Left colon (tissue), 2 donors: ENCODE measurements around the gene NCOA4. TPM values are rescaled to one million over a fixed set of nuclear protein-coding genes. Genes with fewer than 3 reads are reported as not detected.
"Not testable (repeated sequence)": the region's sequence is repeated elsewhere in the genome, so short reads cannot be mapped to it uniquely, and the experiment has no call there.

Experiments
- ATAC-seq: fragments of 200-7000 bp; cut with Tn5 transposase; one replicate; pipeline ENCODE4 v1.9.1; 2020; ENCODE audit warnings: mild to moderate bottlenecking, moderate library complexity
- DNase-seq, 2 donors: peaks; one replicate each; pipeline ENCODE4 v3.0.0-alpha.2; 2020
- intact Hi-C, 2 donors: fragments of 100-400 bp; cut with DNase I in 1 of 2; cut with micrococcal nuclease in 1 of 2; formaldehyde crosslinking; loops; one replicate each; pipeline versions ENCODE4 v1.11.2 to v1.14.0; 2022; cut with DNase I, micrococcal nuclease
- total RNA-seq, 2 donors: library from RNA; stranded (reverse); fragmentation: NEBNext Ultra II Directional; extraction: Animal tissue kit (Norgen Biotek cat#: 25700); gene quantifications; one replicate each; pipeline ENCODE4 v1.2.1, GENCODE V29; 2021
- donor health status: DM: no; HTN: no; CAD: no.
- donor health status: DM: yes; HTN: yes; CAD: no.

NCOA4 gene
- total RNA-seq, 2 donors from 2014 or later, result 172 to 204 TPM

DNA sequence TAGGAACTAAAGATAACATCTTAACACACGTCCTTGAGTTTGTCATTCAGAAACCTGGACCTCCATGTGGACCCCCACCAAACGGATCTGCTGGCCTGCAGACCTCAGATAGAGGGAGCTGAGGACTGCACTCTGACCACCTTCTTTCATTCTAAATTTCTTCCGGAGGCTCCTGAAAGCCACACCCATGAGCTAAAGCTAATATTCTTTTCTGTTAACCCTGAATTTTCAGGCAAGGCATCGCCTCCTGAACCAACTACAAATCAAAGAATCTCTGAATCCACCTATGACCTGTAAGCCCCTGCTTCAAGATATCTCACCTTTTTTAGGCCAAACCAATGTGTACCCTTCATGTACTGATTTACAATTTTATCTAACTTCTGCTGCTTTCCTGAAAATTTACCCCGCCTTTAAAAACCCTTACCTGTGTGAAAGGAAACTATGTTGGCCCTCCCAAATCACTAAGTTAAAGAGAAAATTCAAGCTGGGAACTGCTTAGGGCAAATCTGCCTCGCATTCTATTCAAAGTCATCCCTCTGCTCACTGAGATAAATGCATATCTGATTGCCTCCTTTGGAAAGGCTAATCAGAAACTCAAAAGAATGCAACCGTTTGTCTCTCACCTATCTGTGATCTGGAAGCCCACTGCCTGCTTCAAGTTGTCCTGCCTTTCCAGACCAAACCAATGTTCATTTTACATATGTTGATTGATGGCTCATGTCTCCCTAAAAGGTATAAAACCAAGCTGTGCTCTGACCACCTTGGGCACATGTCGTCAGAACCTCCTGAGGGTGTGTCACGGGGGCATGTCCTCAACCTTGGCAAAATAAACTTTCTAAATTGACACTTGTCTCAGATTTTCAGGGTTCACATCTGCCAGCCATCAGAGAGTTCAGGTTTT is 23.4 kb upstream of the NCOA4 start:
- ATAC-seq, result no peak
- intact Hi-C loops, result no loop called here
- DNase-seq, result no peak

DNA sequence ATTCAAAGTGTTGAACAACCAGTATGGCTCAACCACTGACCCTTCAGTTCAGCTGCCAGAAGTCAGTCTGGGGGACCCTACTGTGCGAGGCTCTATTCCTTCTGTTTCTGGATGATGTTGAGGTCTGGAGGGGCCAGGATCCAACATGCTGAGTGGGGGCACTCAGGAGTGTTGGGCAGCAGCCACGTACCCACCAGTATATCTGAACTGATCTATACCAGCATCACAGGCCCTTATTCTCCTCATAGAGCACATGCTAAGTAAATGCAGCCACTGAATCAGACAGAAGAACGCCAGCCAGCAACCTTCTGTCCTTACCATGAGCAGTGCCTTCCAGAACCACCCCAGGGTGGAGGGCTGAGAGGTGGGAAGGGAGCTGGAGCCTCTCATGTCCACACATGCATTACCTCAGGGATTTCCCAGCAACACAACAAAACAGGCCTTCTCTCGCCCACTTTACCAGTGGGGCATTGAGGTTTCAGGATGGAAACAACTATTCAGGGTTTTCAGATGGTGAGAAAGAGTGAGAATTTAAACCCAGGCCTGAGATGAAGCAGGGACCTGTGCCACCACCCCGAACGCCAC is 22.5 kb upstream of the NCOA4 start:
- intact Hi-C loops, result no loop called here
- ATAC-seq, result no peak
- no peak for DNase-seq

DNA sequence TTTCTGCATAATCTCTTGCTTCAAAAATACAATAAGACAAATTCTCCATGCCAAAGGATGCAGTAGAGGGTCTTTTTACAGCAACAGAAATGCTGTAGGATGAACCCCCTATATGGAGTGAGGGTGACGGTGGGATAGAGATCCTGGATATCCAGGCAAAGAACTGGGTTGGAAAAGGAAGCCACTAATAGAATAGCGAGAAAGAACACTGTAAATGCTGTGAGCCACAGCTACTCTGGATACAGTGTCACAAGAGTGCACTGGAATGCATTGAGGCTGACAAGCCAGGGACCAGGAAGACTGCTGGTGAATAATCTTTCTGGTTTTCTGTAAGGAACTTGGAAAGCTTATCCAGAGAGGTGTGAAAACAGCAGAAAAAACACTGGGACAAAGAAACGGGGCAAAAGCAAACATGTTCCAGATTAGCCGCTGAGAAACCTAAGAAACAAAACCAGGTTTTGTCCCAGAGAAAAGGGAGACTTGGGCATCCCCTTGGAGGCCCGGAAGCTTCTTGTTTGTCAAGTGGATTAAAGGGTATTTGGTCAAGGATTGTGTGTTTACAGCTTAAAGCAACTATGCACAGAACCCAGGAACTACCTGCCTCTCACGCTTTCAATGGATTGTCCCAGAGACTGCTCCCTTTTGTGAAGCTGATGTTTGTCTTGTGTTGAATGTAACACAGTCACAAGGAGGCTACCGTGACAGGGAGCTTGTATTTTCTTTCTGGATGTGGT is 21.8 kb upstream of the NCOA4 start:
- ATAC-seq, result no peak
- intact Hi-C loops, result no loop called here
- no peak for DNase-seq

DNA sequence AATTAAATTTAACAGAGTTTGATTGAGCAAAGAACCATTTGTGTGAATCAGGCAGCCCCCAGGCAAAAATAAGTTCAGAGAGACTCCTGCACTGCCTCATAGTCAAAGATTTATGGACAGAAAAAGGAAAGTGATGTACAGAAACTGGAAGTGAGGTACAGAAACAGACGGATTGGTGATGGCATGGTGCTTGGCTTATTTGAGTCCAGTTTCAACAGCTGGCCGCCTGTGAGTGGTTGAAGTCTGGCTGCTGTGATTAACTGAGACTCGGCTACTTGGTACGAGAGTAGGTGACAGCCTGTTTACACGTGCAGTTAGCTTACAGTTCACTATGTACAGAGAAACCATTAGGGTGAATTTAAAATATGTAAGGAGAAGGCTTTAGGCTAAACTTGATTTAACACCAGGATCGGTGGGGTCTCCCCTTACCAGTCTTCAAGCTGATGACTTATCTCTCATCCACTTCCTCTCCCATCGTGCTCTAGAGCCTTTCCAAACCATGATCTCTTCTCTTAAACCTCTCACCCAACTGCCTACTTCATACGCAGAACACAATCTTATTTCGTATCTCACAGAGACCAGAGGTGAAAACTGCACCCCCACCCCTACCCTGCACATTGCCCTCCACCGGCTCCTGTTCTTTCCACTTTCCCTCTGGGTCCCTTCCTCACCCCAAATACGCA is 20.7 kb upstream of the NCOA4 start:
- DNase-seq (no peak), ATAC-seq (no peak)
- intact Hi-C loops, result no loop called here

DNA sequence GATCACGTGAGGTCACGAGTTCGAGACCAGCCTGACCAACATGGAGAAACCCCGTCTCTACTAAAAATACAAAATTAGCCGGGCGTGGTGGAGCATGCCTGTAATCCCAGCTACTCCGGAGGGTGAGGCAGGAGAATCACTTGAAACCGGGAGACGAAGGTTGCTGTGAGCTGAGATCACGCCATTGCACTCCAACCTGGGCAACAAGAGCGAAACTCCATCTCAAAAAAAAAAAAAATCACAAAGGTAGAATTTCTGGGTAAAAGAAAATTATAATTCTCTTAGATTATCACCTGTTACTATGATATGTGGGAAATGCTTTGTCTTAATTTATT is 19.0 kb upstream of the NCOA4 start:
- DNase-seq, intact Hi-C loops, ATAC-seq: not testable (repeated sequence)

DNA sequence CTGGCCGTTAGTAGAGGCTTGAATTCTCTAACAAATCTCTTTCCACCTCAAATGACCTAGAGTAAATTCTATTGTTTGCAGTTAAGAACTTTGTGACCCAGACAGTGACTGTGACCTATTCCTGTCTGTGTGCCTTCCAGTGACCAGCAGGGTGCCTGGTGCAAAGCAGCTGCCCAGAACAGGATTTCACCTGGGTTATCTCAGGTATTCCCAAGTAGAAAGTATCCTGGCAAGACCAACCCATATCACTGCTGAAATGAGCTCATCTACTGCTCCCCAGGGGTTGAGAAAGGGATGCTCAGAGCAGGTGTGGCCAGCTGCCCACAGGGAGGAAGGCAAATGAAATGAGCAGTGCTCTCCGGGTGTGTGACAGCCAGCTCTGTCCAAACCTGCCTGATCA is 17.7 kb upstream of the NCOA4 start:
- ATAC-seq (no peak), DNase-seq (no peak)
- intact Hi-C loops, result no loop called here

DNA sequence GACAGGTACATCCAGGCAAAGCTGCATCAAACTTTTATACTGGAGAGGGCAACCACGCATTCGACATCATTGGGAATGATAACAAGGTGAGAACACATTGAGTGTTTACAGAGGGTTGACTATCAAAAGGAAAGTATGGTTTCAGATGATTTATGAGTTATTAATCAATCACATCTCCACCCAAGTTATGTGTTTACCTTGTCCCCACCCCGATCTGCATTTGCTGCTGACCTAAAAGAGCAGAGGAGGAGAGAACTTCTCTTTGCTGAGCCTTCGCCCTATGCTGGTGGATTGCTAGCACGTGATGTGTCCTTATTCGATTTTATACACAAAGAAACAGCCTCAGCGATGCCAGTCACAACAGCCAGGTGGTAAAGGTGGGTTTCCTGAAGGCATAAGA is 15.8 kb upstream of the NCOA4 start, which contains the start of gene MSMB:
TSS of gene MSMB (minus strand) at position 9 of the 400 bp plus-strand sequence. CDS start 32 bp downstream, outside the sequence.
- intact Hi-C loops, result no loop called here
- ATAC-seq (no peak), DNase-seq (no peak)

DNA sequence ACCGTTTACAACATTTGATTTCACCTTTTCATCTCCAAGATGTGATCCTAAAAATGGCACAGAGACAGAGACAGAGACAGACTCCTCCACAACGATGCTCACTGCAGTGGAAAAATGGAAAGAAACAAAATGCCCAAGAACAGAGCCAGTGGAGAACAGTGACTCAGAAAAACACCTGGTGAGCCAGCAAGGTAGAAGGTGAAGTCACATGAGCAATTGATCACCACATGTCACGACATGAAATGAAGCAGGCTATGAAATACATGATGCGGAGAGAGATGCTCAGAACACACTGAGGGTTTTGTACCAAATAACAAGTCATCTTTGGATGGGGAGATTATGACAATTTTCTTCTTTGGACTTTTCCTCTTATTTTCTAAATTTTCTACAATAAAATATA is 12.1 kb upstream of the NCOA4 start:
- DNase-seq, result no peak
- ATAC-seq, result no peak
- intact Hi-C loops, result no loop called here

DNA sequence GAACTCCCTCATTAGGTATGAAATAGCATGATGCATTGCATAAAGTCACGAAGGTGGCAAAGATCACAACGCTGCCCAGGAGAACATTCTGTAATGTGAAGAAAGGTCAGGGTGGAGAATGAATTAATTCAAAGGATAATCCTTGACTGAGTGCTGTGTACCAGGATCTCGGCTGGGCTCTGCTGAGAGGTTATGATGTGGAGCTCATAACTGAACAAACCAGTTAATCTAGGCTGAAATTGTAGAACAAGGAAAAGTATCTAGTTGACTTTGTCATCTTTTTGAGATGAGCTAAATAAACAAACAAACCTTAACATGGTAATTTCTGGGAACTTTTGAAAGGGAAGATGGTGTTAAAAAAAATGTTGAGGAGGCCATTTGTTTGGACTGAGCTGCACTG is 9.6 kb upstream of the NCOA4 start:
- ATAC-seq (no peak), DNase-seq (no peak)
- intact Hi-C loops, result no loop called here

DNA sequence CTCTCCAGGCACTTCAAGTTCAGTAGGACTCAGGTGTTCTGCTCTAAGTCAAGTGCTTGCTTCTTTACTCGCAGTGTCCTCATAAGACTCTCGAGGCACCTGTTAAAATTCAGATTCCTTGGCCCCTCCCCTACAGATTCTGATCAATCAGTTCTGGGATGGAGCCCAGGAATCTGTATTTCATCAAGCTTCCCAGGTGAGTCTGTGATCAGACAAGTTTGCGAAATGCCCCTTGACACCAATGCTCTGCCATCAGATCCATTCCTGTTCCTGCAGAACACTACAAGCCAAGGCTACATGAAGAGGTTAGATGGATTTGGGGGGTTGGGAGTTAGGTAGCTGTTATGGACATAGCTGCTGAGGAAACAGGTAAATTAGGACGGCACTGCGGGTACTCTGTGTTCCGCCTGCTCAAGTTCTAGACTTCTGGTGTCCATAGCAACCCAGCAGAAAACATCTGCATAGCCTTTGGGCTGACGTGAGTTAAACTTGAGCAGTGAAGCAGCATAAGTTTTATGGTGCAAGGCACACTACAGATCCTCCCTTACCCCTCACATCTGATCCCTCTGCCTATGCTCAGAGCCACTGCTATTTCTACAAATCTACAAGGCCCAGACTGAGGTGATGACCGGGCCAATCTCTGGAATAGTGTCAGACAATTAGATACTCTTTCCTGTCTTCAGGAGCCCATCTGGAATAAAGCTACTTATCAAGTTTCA is 6.8 kb upstream of the NCOA4 start:
- DNase-seq (no peak), ATAC-seq (no peak)
- intact Hi-C loops, result no loop called here

DNA sequence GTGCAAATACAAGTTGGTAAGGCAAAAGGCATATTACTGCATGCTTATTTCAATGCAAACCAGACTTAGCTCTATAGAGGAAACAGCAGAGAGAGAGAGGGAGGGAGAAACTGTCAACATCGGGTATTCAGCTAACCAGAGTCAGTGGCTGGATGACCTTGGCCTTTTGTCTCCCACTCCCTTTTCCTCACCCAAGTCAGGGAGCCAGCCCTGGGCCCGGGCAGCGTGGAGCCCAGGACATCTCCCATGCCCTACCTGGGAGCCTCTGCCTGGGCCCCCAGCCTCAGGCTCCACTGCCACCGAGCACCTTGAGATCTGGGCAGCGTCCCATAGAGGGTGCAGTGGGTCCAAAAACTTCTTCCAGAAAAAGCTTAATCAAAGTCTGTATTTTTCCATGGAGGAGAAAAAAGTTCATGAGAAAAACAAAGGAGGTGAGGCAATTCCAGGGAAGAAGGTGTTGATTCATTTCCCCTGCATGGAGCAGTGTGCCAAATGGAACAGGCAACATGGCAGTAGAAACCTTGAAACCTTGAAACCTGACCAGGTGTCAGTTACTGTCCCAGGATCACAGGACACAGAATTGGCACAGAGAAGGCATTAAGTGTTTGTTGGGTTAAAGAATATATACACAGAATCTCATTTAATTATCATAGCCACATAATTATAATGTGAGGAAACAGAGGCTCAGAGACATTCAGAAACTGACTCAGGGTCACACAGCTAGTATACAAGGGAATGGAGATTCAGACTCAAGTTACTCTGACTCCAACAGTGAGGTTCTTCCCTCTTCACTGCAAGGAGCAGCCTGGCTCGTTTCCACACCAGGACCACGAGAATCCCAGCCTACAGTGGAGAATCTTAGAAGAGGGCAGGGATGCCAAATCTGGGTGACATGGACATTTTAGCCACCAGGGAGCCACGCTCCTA is 5.8 kb upstream of the NCOA4 start:
- DNase-seq, result no peak
- intact Hi-C loops, result no loop called here
- no peak for ATAC-seq

DNA sequence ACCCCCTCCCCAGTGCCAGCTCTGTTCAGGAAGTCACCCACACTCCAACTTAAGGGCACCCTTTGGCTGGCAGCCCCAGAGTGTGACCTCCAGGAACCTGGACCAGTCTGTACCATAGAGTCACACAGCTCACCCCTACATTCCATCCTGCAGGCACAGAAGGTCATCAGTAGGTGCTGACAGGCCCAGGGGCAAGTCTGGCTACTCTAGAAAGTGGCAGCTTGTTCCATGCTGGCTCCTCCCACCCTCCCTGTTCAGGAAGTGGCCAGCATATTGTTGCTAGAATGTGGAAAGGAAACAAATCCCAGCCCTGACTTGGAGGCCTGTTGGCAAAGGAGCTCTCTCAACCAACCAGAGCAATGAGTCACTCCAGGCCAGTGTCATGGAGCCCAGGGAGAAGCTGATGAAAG is 3.2 kb upstream of the NCOA4 start:
- intact Hi-C loops, result no loop called here
- DNase-seq (peak in 1 of 2 donors; percentile 30), ATAC-seq (no peak)

DNA sequence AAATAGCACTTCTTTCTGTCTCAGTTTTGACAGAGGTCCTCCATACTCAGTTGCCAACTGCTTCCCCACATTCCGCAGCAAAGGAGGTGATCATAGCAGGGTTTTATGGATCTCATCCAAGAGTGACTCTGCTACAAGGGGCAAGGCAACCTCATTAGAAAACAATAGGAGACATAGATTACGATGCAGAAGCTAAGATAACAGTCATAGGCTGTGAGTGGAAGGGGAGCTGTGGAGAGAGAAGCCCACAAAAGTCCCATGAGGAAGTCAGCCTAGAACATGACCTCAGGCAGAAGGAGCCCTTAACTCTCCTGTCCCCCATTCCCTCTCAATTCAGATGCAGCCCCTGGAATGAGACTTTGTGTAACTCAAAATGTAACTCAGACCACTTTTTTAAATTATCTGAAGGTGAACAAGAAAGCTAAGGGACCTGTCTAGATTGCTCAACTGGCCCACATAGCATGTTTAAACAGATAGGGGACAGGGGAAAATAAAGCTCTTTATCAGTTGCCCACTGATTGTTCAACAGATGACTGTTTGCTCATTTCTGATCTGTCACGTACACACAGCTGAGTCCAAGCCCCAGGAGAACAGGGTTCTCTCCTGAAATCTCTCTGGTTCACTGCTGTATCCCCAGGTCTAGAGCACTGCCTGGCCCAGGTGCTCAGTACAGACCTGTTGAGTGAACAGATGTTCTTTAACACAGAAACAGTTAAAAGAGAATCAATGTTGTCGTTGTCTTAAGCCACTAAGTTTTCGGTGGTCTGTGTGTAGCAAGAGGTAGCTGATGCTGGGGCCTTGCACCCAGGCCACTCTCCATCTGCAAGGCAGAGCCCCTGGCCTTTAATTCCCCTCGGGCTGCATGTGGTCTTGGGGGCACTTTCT is 1.5 kb upstream of the NCOA4 start:
- DNase-seq, result no peak
- ATAC-seq, result no peak
- intact Hi-C loops, result no loop called here

DNA sequence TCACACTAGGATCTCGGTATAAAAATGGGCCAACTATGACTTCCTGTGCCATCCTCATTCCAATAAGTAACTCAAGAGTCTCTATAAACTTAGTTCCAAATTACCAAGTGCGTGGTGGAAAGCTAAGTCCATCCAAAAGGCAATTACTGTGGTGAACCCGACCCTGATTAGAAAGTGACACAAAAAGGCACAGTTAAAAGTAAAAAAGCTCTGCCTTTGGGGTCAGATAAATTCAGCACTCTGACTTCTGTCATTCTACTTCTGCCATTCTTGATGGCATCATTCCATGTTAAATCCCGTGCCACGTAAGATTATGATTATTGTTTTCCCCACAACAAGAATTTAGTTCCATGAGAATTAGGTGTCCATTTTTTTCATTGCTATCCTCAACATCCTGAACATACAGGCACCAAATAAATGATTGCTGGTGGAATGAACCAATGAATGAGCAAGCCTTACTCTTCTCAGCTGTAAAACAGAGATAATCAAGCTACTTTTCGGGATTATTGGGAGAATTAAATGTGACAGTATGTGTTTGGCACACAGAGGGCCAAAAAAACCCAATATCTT is 877 bp downstream of the NCOA4 start:
- intact Hi-C loops, result no loop called here

DNA sequence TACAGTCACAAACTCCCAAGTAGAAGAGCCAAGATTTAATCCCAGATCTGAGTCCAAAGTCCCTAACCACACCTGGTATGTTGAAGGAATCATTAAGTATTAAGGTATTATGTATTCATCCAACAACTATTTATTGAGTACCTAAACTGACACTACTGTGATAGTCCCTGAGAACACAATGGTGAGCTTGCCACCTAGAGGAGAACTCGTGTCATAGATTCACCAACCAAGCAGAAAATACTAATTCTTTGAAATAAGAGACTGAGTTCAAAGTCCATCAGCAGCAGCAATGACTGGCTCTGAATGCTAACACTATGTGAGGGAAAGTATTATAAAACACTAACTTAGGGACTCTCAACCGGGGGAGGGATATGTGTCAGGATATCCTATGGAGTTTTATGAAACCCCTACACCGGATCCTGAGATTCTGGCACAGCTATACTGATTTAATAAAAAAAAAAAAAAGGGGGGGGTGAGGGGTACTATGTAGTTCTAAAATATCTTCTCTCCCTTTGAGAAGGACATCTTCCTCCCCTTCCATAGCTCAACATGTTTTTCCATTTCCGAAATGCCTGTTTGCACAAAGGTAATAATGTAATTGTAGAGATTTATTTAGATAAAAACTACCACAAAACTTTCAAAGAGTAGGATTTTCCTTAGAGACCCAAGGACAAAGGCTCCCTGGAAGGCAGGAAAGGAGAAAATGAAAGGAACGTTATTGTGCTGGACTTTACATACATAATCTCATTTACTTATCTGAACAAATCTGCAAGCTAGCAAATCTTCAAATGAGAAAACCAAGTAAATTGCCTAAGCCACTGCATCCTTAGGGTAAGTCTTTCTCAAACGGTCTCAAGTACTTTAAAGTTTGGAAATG is 1.6 kb downstream of the NCOA4 start:
- ATAC-seq (peak; percentile 57), DNase-seq (peak in 1 of 2 donors; percentile 43)
- intact Hi-C loops, result no loop called here

More for the DNA sequence above, 877 bp downstream of the NCOA4 start:
- ATAC-seq, result no peak
- no peak for DNase-seq
